Measurements from ENCODE around the gene SMC1B.
"Not testable (repeated sequence)": the region's sequence is repeated elsewhere in the genome, so short reads cannot be mapped to it uniquely, and the experiment has no call there.

Gene SMC1B

GRCh38 chr22:45338795-45339194 lies 74.6 kb downstream of the SMC1B start:
- DNase-seq: no peak

DNA sequence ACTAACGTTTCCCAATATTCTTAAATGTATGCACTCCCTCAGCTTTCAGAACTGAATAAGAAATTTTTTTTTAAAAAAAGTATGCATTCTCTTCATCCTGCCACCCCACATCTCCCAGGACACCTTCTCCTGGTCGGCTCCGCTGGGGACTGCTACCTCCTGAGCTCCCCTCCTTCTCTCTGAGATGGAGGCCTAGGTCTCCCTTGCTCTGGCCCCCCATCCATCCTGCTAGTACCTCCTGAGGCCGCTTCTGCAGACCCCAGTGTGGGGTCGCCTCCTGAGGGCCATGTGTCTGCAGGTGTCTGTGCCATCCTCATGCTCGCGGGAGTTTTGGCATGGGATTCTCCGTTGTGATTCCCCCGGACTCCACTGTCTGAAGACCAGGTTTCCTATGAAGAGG lies 75.9 kb downstream of the SMC1B start:
- no peak for DNase-seq

DNA sequence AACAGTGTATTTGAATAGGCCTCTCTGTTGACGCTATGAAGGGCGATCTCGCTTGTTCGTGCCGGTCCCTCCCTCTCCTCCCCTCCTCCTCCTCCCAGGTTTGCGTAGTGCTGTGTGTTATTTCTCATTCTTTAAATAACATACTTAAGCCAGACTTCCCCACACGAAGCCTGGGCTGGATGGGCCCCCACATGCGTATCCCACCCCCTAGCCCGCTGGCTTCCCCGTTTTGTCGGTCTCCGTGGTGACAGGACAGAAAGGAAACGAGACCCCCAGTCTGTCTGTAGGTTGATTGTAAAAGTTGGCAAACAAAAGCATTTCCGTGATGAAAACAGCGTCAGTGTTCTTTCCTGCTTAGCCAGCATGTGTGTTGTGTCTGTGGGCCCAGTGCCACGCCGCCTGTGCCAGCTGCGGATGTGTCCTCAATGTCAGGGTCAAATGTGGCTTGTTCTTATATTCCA lies 76.4 kb downstream of the SMC1B start:
- no peak for DNase-seq

- no peak for DNase-seq
These were observed 77.4 kb downstream of the SMC1B start for GRCh38 chr22:45335854-45336522.

DNA sequence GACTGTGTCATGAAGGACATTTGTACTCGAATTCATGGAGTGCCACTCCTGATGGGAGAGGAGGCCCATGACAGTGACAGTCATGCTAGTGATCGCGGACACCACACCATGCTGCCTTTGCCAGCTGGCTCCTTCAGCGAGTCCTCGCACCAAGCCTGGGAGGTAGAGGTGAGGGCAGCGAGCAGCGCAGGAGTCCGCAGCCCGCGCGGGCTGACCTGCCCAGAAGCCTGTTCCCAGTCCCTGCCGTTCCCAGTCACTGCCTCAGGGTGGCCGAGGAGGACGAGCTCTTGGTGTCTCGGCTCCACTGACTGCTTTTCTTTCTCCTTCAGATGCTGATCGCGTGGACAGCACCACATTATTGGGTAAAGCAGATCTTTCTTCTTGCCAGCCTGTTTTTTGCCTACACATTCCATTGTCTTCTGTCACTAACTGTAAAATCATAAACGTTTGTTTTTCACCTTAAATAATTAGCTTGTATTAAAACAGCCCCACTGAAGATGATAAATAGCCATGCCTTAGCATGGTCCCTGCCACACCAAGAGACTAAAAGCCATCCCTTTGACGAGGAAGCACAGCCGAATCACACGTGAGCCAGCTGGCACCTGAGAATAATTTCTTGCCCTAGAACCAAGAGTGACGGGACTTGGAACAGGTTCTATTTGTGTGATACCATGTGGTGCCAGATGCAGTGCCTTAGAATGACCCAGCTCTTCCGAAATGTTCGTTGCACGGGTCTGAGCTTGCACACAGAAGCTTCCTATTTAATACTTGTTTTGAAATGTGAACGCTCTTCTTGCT lies 78.2 kb downstream of the SMC1B start:
- DNase-seq: peak; percentile 36

DNA sequence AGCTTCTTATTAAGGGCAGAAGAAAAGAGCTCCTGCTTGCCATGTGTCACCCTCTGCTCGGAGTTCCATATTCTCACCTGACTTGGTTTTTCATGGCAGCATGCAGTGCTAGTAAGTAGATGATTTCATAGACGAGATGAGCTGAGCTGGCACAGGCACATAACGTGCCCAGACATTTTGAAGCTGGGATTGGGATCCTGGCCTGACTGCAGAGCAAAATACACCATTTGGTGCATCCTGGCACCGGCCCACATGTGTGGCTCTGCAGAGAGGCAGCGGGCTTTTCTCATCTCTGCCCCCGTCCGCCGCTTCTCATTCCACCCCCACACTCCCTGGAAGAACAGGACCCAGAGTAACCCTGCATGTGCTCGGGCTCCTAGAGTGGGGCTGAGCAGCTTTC lies 78.9 kb downstream of the SMC1B start:
- DNase-seq: no peak

GRCh38 chr22:45334068-45334467 lies 79.3 kb downstream of the SMC1B start:
- DNase-seq: no peak

- no peak for DNase-seq
These were observed 81.4 kb downstream of the SMC1B start for GRCh38 chr22:45332001-45332400.

- DNase-seq: no peak
These were observed 81.9 kb downstream of the SMC1B start for GRCh38 chr22:45331486-45331885.

- DNase-seq: no peak
These were observed 82.9 kb downstream of the SMC1B start for GRCh38 chr22:45330548-45330947.

- no peak for DNase-seq
These were observed 83.9 kb downstream of the SMC1B start for GRCh38 chr22:45329530-45329936.

DNA sequence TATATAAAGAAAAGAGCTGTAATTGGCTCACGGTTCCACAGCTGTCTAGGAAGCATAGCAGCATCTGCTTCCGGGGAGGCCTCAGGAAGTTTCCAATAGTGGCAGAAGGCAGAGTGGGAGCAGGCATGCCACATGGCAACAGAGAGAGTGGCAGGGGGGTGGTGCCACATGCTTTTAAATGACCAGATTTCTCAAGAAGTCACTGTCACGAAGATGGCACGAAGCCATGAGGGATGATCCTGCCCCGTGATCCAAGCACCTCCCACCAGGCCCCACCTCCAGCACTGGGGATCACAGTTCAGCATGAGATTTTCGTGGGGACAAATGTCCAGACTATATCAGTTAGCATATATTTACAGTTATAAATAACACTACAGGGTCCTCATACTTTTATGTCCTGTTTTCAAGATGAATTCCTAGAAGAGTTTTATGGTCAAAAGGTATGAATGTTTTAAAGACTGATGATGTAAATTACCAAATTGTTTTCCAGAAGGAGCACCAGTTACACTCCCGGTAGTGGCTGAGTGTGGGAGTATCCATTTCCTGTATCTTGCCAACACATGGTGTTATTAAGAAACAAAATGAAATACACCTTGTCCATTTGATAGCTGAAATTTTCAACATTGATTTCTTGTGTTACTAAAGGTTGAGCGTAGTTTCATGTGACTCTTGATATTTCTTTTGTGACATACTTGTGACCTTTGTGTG lies 84.4 kb downstream of the SMC1B start:
- DNase-seq: no peak

- not testable (repeated sequence) for DNase-seq
These were observed 85.1 kb downstream of the SMC1B start for GRCh38 chr22:45328261-45328660.

GRCh38 chr22:45324311-45324711 lies 89.1 kb downstream of the SMC1B start:
- DNase-seq: no peak

- no peak for DNase-seq
These were observed 89.7 kb downstream of the SMC1B start for GRCh38 chr22:45323695-45324094.

- DNase-seq: no peak
These were observed 90.4 kb downstream of the SMC1B start for GRCh38 chr22:45322873-45323525.

DNA sequence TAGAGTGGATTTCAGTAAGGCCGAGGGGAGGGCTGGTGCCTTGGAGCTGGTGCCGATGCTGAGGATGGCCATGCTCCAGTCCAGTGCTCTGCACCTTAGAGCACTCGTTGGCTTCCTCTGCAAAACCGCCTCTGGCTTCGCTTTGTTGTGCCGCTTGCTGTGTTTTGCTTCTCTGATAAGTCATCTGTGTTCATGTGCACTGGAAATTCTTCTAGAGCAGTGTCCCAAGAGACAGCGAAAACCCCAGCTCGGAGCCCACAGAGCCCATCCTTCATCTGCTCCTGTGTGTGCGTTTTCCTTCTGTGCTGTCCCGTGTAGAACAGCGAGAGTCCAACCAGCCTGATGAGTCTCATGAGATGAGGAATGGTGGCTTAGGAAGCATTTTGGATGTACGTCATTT lies 91.6 kb downstream of the SMC1B start:
- no peak for DNase-seq

DNA sequence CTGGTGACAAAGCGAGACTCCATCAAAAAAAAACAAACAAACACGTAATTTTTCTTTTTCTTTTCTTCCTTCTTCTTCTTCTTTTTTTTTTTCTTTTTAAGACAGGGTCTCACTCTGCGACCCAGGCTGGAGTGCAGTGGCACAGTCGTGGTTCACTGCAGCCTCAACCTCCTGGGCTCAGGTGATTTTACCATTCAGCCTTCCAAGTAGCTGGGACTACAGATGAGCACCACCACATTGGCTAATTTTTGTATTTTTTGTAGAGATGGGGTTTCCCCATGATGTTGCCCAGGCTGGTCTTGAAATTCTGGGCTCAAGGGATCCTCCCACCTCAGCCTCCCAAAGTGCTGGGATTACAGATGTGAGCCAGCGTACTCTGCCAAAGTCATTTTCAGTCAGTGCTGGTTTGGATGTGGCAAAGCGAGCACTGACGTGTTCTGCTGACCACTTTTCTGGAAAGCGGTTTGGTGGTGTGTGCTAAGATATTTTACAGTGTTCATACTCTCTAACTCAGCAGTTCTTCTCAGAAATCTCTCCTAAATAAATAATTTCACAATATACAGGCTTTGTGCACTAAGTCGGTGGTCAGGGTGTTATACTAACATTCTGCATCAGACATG lies 92.9 kb downstream of the SMC1B start:
- DNase-seq: no peak

DNA sequence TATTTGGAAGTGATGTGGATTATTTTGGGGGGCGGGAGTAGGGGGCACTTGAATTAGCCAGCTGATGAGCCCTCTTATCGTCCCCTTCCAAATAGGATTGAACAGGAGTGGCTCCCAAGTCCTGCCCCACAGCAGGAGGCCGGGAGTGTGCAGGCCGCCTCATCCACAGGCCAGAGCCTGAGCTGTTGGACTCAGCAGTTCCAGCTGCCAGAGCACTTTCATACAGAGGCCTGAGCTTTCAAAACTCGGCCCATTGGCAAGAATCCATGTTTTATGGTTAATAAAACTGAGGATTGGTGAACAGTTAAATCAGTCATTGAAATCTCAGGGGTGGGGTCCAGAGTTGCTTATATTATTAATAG lies 94.1 kb downstream of the SMC1B start:
- DNase-seq: peak; percentile 40

DNA sequence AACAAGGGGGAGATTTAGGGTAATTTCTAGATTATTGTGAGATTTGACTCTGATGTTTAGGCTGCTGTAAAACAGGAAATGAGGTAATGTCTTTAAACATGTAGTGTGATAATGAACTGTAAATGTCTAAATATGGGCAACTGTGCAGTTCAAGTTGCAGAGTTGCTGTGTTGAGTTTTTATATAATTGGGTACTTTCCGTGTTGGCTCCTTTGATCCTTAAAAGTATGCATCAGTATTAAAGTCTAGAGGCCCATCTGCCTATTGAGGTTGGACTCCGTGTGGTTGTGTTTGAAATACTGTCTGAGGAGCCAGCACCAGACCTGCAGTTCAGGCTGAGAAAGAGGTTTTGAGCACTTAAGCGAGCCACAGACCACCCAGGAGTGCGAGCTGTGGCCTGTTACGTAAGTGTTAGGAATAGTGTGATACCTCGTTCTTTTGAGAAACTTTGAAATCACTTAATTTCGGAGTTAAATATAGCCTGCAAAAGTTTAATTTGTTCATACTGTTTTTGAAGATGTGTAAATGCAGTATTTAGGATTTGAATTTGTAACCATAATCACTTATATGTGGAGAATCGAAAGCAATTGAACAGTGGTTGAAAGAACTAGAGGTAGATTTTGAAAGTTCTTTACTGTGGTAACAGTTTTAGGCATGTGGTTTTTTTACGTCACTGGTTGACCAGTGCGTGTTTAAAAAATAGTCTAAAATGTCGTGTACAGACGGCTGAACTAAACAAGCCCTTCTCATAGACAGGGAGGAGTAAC lies 94.7 kb downstream of the SMC1B start:
- DNase-seq: peak; percentile 30

DNA sequence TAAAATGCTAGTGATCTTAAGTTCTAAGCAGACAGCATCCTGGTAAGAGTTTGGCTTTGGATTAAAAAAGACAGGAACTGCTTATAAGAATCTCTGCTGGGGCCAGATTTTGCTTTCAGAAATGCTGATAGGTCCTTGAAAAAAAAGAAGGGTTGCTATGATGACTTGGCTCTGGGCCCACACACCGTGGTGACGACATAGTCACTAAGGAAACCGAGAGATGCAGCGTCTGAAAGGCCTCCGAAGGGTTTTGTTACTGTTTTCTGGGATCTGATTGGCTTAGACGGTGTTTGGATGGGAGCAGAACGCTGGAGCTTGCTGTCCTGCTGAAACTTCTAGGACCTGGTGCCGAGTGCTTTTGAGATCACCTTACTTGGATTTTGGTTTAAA lies 95.2 kb downstream of the SMC1B start:
- DNase-seq: peak; percentile 54

DNA sequence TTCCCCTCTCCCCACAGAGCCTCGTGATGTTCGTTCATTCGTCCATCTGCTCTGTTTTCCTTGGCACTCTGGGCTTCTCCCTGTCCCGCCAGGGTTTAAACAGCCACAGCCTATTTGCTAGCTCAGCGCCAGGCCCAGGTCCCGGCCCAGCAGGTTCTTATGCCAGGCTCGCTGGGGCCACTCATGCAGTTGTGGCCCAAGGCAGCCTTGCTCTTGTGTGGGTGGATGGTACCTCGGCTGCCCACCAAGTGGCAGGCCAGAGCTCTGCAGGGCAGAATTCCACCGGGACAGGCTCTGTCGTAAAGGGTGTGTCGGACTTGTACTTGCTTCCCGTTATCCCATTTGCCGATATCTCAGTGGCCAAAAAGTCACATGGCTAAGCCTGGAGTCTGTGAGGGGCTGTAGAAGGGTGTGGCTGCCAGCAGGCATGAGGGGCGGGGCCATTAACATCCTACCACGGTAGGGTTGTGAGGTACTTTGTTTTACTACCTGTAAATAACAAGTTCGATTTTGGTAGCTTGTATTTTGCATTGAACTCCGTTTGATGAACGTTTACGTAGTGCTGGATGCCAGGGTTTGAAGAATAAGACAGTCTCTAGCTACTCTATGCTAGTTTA lies 95.7 kb downstream of the SMC1B start:
- peak; percentile 24 for DNase-seq
